WTC11 (cell line): Measurements from ENCODE around the gene FLT3LG. TPM values are rescaled to one million over a fixed set of nuclear protein-coding genes. Genes with fewer than 3 reads are reported as not detected.

Experiments used
- ATAC-seq: fragments of 200-7000 bp; cut with Tn5 transposase; 2 replicates; pipeline ENCODE4 v1.10.0; 2021; ENCODE audit warnings: mild to moderate bottlenecking, moderate library complexity
- CTCF ChIA-PET: fragments of 300-600 bp; sonication (Branson Sonifier 250); formaldehyde crosslinking; loops from one replicate; lab custom pipeline; 2021; ENCODE audit warnings: antibody characterized with exemption; lab: Charles Lee
- POLR2A ChIA-PET: fragments of 350-600 bp; sonication (Branson Sonifier 250); formaldehyde crosslinking; loops from one replicate; lab custom pipeline; 2021; ENCODE audit warnings: antibody characterized with exemption; lab: Charles Lee
- DNase-seq: peaks from one replicate; pipeline ENCODE4 v3.0.0; 2021; ENCODE audit warnings: low spot score
- H3K27ac Mint-ChIP-seq: 2 replicates; pipeline ENCODE4 v1.8.0; 2021; ENCODE audit warnings: mixed read lengths
- H3K27me3 Mint-ChIP-seq: 2 replicates; pipeline ENCODE4 v1.8.0; 2021; ENCODE audit warnings: low read depth, mild to moderate bottlenecking, moderate library complexity, mixed read lengths
- H3K36me3 Mint-ChIP-seq: 2 replicates; pipeline ENCODE4 v1.8.0; 2021; ENCODE audit warnings: mixed read lengths
- H3K4me1 Mint-ChIP-seq: 2 replicates; pipeline ENCODE4 v1.8.0; 2022; ENCODE audit warnings: mixed read lengths
- H3K4me3 Mint-ChIP-seq: 2 replicates; pipeline ENCODE4 v1.8.0; 2021; ENCODE audit warnings: mild to moderate bottlenecking, moderate library complexity, mixed read lengths
- H3K9me3 Mint-ChIP-seq: 2 replicates; pipeline ENCODE4 v1.8.0; 2021; ENCODE audit warnings: mixed read lengths
- CREB1 ChIP-seq: sonication (generic); formaldehyde crosslinking; IDR thresholded peaks from 2 replicates; pipeline ENCODE4 v1.8.0; 2023; ENCODE audit warnings: mild to moderate bottlenecking, missing genetic modification reagents
- E2F1 ChIP-seq: sonication (generic); formaldehyde crosslinking; IDR thresholded peaks from 2 replicates; pipeline ENCODE4 v1.8.0; 2022; ENCODE audit warnings: mild to moderate bottlenecking, missing genetic modification reagents
- E2F5 ChIP-seq: sonication (generic); formaldehyde crosslinking; IDR thresholded peaks from 2 replicates; pipeline ENCODE4 v1.8.1; 2022; ENCODE audit warnings: mild to moderate bottlenecking, moderate library complexity, missing genetic modification reagents
- ETV6 ChIP-seq: sonication (generic); formaldehyde crosslinking; IDR thresholded peaks from 2 replicates; pipeline ENCODE4 v1.8.1; 2022; ENCODE audit warnings: mild to moderate bottlenecking, missing genetic modification reagents
- FOXK1 ChIP-seq: sonication (generic); formaldehyde crosslinking; IDR thresholded peaks from 2 replicates; pipeline ENCODE4 v1.8.0; 2022; ENCODE audit warnings: mild to moderate bottlenecking, moderate library complexity, missing genetic modification reagents
- FOXP1 ChIP-seq: sonication (generic); formaldehyde crosslinking; IDR thresholded peaks from 2 replicates; pipeline ENCODE4 v1.8.0; 2022; ENCODE audit warnings: missing genetic modification reagents, mild to moderate bottlenecking, moderate library complexity, borderline replicate concordance
- HMGXB4 ChIP-seq: sonication (generic); formaldehyde crosslinking; IDR thresholded peaks from 2 replicates; pipeline ENCODE4 v1.8.1; 2023; ENCODE audit warnings: mild to moderate bottlenecking, moderate library complexity, missing genetic modification reagents
- JAZF1 ChIP-seq: fragments of 250-450 bp; sonication (Bioruptor Pico); IDR thresholded peaks from 2 replicates; pipeline ENCODE4 v1.9.0; 2021; ENCODE audit warnings: moderate library complexity, mild to moderate bottlenecking, inconsistent platforms
- JUN ChIP-seq: sonication (generic); formaldehyde crosslinking; IDR thresholded peaks from 2 replicates; pipeline ENCODE4 v1.8.0; 2023; ENCODE audit warnings: mild to moderate bottlenecking, missing genetic modification reagents
- MXD4 ChIP-seq: fragments of 250-450 bp; sonication (Bioruptor Pico); IDR thresholded peaks from 2 replicates; pipeline ENCODE4 v1.8.0; 2021; ENCODE audit warnings: mild to moderate bottlenecking, moderate library complexity, borderline replicate concordance
- NFATC4 ChIP-seq: fragments of 250-450 bp; sonication (Bioruptor Pico); IDR thresholded peaks from 2 replicates; pipeline ENCODE4 v1.9.0; 2021; ENCODE audit warnings: mild to moderate bottlenecking
- NFE2L1 ChIP-seq: sonication (generic); formaldehyde crosslinking; IDR thresholded peaks from 2 replicates; pipeline ENCODE4 v1.8.1; 2023; ENCODE audit warnings: missing genetic modification reagents
- NFYB ChIP-seq: sonication (generic); formaldehyde crosslinking; conservative IDR thresholded peaks from 2 replicates; pipeline ENCODE4 v1.8.0; 2022; ENCODE audit warnings: low read depth, missing genetic modification reagents
- SMAD3 ChIP-seq: sonication (generic); formaldehyde crosslinking; IDR thresholded peaks from 2 replicates; pipeline ENCODE4 v1.8.0; 2022; ENCODE audit warnings: missing genetic modification reagents, mild to moderate bottlenecking, borderline replicate concordance
- SMAD4 ChIP-seq: sonication (generic); formaldehyde crosslinking; IDR thresholded peaks from 2 replicates; pipeline ENCODE4 v1.8.0; 2022; ENCODE audit warnings: mild to moderate bottlenecking, missing genetic modification reagents
- SP1 ChIP-seq: sonication (generic); formaldehyde crosslinking; conservative IDR thresholded peaks from 2 replicates; pipeline ENCODE4 v1.8.1; 2022; ENCODE audit warnings: missing genetic modification reagents
- USF2 ChIP-seq: sonication (generic); formaldehyde crosslinking; IDR thresholded peaks from 2 replicates; pipeline ENCODE4 v1.8.1; 2023; ENCODE audit warnings: mild to moderate bottlenecking, missing genetic modification reagents, moderate library complexity
- ZNF121 ChIP-seq: sonication (generic); formaldehyde crosslinking; IDR thresholded peaks from 2 replicates; pipeline ENCODE4 v1.8.0; 2023; ENCODE audit warnings: missing genetic modification reagents
- ZNF138 ChIP-seq: sonication (generic); formaldehyde crosslinking; conservative IDR thresholded peaks from 2 replicates; pipeline ENCODE4 v1.8.1; 2022; ENCODE audit warnings: mild to moderate bottlenecking, moderate library complexity, missing genetic modification reagents
- ZNF317 ChIP-seq: sonication (generic); formaldehyde crosslinking; IDR thresholded peaks from 2 replicates; pipeline ENCODE4 v1.8.1; 2023; ENCODE audit warnings: low read depth, mild to moderate bottlenecking, moderate library complexity, missing genetic modification reagents, borderline replicate concordance
- ZNF425 ChIP-seq: fragments of 250-450 bp; sonication (Bioruptor Pico); conservative IDR thresholded peaks from 2 replicates; pipeline ENCODE4 v1.9.0; 2021; ENCODE audit warnings: mild to moderate bottlenecking
- total RNA-seq: library from RNA; stranded (reverse); gene quantifications from 3 replicates; pipeline ENCODE4 v1.2.3, GENCODE V29; 2021
- TF ChIP-seq, protein P1 (sequence below): sonication (generic); formaldehyde crosslinking; IDR thresholded peaks from 2 replicates; pipeline ENCODE4 v1.8.0; 2022; ENCODE audit warnings: mild to moderate bottlenecking, missing genetic modification reagents
- TF ChIP-seq, protein P2 (sequence below): sonication (generic); formaldehyde crosslinking; IDR thresholded peaks from 2 replicates; pipeline ENCODE4 v1.8.0; 2022; ENCODE audit warnings: mild to moderate bottlenecking, missing genetic modification reagents
- TF ChIP-seq, protein P3 (sequence below): sonication (generic); formaldehyde crosslinking; IDR thresholded peaks from 2 replicates; pipeline ENCODE4 v1.8.0; 2022; ENCODE audit warnings: mild to moderate bottlenecking, missing genetic modification reagents
- TF ChIP-seq, protein P4 (sequence below): fragments of 250-450 bp; sonication (Bioruptor Pico); IDR thresholded peaks from 2 replicates; pipeline ENCODE4 v2.1.2; 2022; ENCODE audit warnings: mild to moderate bottlenecking, moderate library complexity

Gene FLT3LG
- total RNA-seq, 1 experiment from 2014 or later = 2.9 TPM

DNA sequence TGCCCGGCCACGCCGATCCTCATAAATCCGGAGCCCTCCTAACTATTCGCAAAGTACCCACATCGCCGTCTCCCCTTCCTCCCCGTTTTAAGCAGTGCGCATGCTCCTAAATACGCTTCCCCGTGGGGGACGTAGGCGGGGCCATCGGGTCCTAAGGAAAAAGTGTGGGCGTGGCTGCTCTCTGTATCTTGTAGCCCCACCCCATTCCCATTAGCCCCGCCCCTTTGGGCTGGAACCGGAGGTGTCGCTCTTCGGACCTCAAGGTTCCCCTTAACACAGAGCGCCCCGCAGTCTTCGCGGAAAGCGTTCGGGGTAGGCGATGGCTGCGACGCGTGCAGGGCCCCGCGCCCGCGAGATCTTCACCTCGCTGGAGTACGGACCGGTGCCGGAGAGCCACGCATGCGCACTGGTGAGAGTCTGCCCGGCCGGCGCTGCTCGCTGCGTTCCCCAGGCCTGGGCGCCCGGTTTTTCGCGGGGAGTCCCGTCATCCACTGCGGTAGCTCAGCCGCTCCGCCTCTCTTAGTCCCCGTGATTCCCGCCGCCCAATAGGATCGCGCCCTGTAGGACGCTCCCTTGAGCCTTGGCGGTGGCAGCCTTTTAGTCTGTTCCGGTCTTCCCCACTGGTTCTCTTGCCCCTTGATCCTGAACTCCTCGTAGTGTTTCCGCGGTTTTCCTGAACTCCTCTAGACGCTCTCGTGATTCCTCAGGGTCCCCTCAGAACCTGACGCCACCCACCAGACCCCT is 20.8 kb upstream of the FLT3LG start, which contains the start of gene ALDH16A1:
ALDH16A1 (plus strand) TSS at position 213 of the 744 bp plus-strand sequence; CDS start at position 320, 107 bp downstream.
- ChIA-PET POLR2A (interaction anchor here (0.5 to 2.1 kb wide), 11 partner anchors 11 to 542 kb away, joined by 3 to 7 read pairs (median 4); partner anchors contain the start of gene RCN3), CTCF (interaction anchor here (0.6 to 3.9 kb wide), 20 partner anchors 8 to 453 kb away, joined by 3 to 33 read pairs (median 5); partner anchors contain the start of genes DKKL1, GFY, LIN7B and SLC17A7)
- TF ChIP-seq E2F5 (CRISPR knock-in tag) = peak; percentile 90
- TF ChIP-seq, protein P1, sequence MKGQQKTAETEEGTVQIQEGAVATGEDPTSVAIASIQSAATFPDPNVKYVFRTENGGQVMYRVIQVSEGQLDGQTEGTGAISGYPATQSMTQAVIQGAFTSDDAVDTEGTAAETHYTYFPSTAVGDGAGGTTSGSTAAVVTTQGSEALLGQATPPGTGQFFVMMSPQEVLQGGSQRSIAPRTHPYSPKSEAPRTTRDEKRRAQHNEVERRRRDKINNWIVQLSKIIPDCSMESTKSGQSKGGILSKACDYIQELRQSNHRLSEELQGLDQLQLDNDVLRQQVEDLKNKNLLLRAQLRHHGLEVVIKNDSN (CRISPR knock-in tag) = peak; percentile 95
- peak; percentile 24; the same call in 1 of the 2 replicates for TF ChIP-seq NFE2L1
- no peak for TF ChIP-seq SMAD4 (CRISPR knock-in tag)
- TF ChIP-seq, protein P2, sequence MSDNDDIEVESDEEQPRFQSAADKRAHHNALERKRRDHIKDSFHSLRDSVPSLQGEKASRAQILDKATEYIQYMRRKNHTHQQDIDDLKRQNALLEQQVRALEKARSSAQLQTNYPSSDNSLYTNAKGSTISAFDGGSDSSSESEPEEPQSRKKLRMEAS (CRISPR knock-in tag) = peak; percentile 77
- 0 out of 2 replicates have a peak, but pooled peaks have one; percentile 64 for TF ChIP-seq CREB1 (CRISPR knock-in tag)
- TF ChIP-seq ZNF138 (CRISPR knock-in tag) = 0 out of 2 replicates have a peak, but pooled peaks have one; percentile 44
- peak; percentile 76 for TF ChIP-seq SP1 (CRISPR knock-in tag)
- TF ChIP-seq, protein P3, sequence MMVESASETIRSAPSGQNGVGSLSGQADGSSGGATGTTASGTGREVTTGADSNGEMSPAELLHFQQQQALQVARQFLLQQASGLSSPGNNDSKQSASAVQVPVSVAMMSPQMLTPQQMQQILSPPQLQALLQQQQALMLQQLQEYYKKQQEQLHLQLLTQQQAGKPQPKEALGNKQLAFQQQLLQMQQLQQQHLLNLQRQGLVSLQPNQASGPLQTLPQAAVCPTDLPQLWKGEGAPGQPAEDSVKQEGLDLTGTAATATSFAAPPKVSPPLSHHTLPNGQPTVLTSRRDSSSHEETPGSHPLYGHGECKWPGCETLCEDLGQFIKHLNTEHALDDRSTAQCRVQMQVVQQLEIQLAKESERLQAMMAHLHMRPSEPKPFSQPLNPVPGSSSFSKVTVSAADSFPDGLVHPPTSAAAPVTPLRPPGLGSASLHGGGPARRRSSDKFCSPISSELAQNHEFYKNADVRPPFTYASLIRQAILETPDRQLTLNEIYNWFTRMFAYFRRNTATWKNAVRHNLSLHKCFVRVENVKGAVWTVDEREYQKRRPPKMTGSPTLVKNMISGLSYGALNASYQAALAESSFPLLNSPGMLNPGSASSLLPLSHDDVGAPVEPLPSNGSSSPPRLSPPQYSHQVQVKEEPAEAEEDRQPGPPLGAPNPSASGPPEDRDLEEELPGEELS (CRISPR knock-in tag) = peak; percentile 12; the same call in 1 of the 2 replicates
- TF ChIP-seq NFYB (CRISPR knock-in tag) = peak; percentile 81
- TF ChIP-seq ETV6 (CRISPR knock-in tag) = peak; percentile 11; the same call in 1 of the 2 replicates
- peak; percentile 95 for TF ChIP-seq USF2 (CRISPR knock-in tag)
- TF ChIP-seq JAZF1 (CRISPR knock-in tag) = no peak
- TF ChIP-seq SMAD3 = no peak
- 0 out of 2 replicates have a peak, but pooled peaks have one; percentile 55 for TF ChIP-seq E2F1 (CRISPR knock-in tag)
- no peak for TF ChIP-seq JUN (CRISPR knock-in tag)
- 0 out of 2 replicates have a peak, but pooled peaks have one; percentile 38 for TF ChIP-seq HMGXB4 (CRISPR knock-in tag)
- no peak for TF ChIP-seq NFATC4
- no peak for TF ChIP-seq ZNF425 (CRISPR knock-in tag)
- peak; percentile 54; the same call in 1 of the 2 replicates for TF ChIP-seq FOXP1 (CRISPR knock-in tag)
- TF ChIP-seq FOXK1 (CRISPR knock-in tag) = peak; percentile 35; the same call in 1 of the 2 replicates
- TF ChIP-seq ZNF121 (CRISPR knock-in tag) = no peak
- TF ChIP-seq, protein P4, sequence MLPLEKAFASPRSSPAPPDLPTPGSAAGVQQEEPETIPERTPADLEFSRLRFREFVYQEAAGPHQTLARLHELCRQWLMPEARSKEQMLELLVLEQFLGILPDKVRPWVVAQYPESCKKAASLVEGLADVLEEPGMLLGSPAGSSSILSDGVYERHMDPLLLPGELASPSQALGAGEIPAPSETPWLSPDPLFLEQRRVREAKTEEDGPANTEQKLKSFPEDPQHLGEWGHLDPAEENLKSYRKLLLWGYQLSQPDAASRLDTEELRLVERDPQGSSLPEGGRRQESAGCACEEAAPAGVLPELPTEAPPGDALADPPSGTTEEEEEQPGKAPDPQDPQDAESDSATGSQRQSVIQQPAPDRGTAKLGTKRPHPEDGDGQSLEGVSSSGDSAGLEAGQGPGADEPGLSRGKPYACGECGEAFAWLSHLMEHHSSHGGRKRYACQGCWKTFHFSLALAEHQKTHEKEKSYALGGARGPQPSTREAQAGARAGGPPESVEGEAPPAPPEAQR = no peak
- TF ChIP-seq MXD4 = no peak
- TF ChIP-seq ZNF317 (CRISPR knock-in tag) = no peak

More for the DNA sequence above, 20.8 kb upstream of the FLT3LG start, which contains the start of gene ALDH16A1:
- H3K36me3 Mint-ChIP-seq = peaks cover 35% of the 10 kb centered on the region
- H3K4me1 Mint-ChIP-seq = peaks cover 26% of the 10 kb centered on the region
- no peaks in the 10 kb centered on the region for H3K27me3 Mint-ChIP-seq
- peak within 1 kb of the TSS; percentile 94 for H3K4me3 Mint-ChIP-seq
- DNase-seq = peak; percentile 96
- no peaks in the 10 kb centered on the region for H3K9me3 Mint-ChIP-seq
- peak within 1 kb of the TSS; percentile 100 for H3K27ac Mint-ChIP-seq
- peak; percentile 90 for ATAC-seq
